Breast epithelium (tissue), 4 donors: ENCODE data around the gene TMEM91. TPM values are rescaled to one million over a fixed set of nuclear protein-coding genes. Genes with fewer than 3 reads are reported as not detected.

ENCODE experiments used
- DNase-seq, 2 donors: peaks; one replicate each; pipeline ENCODE4 v3.0.0-alpha.2; 2019; ENCODE audit warnings: low spot score in 2 of 2
- H3K27ac ChIP-seq, 2 donors: fragments of 200-600 bp; sonication (generic) in 1 of 2; one replicate each; pipeline ENCODE4 v1.5.1; 2016 to 2019; ENCODE audit warnings: mild to moderate bottlenecking in 1 of 2
- H3K27me3 ChIP-seq, 2 donors: fragments of 200-600 bp; sonication (generic) in 1 of 2; one replicate each; pipeline versions ENCODE4 v1.5.1 to v1.6.0; 2017 to 2019; ENCODE audit warnings: control low read depth in 1 of 2, mild to moderate bottlenecking in 1 of 2
- H3K36me3 ChIP-seq: fragments of 200-600 bp; one replicate; pipeline ENCODE4 v1.5.1; 2019
- H3K4me1 ChIP-seq, 2 donors: fragments of 200-600 bp; sonication (generic); one replicate each; pipeline ENCODE4 v1.5.1; 2016 to 2019; ENCODE audit warnings: control low read depth in 1 of 2
- H3K4me3 ChIP-seq, 3 donors: fragments of 200-600 bp; sonication (generic); 1 replicate in 2 of 3; 2 replicates in 1 of 3; pipeline ENCODE4 v1.5.1; 2016 to 2019; ENCODE audit warnings: mild to moderate bottlenecking in 3 of 3, moderate library complexity in 2 of 3
- H3K9me3 ChIP-seq, 2 donors: fragments of 200-600 bp; sonication (generic) in 1 of 2; one replicate each; pipeline ENCODE4 v1.5.1; 2016 to 2019; ENCODE audit warnings: control low read depth in 1 of 2
- POLR2A ChIP-seq: fragments of 450-650 bp; IDR thresholded peaks from one replicate; pipeline ENCODE4 v1.6.1; 2016; ENCODE audit warnings: antibody characterized with exemption, mild to moderate bottlenecking, moderate library complexity
- POLR2AphosphoS5 ChIP-seq, 3 donors: sonication (generic); formaldehyde crosslinking; IDR thresholded peaks; one replicate each; pipeline ENCODE4 v1.6.1; 2017; ENCODE audit warnings: antibody characterized with exemption in 3 of 3
- intact Hi-C: fragments of 100-400 bp; cut with DNase I; formaldehyde crosslinking; loops from one replicate; pipeline ENCODE4 v1.15.1; 2023; ENCODE audit warnings: low total_unique reads
- total RNA-seq, 3 donors: library from RNA; depleted of rRNA; stranded (reverse); fragments of >200 nt; gene quantifications; one replicate each; pipeline ENCODE4 v1.1.0, GENCODE V29; 2016
- TF ChIP-seq, protein P1 (sequence below), 3 donors: fragments of 450-650 bp; IDR thresholded peaks; one replicate each; pipeline ENCODE4 v1.5.1; 2016 to 2017; ENCODE audit warnings: antibody characterized with exemption in 3 of 3, mild to moderate bottlenecking in 3 of 3, moderate library complexity in 3 of 3

Gene TMEM91
- total RNA-seq, 3 donors from 2014 or later = 15.7 to 29.2 (median 17.0) TPM

DNA sequence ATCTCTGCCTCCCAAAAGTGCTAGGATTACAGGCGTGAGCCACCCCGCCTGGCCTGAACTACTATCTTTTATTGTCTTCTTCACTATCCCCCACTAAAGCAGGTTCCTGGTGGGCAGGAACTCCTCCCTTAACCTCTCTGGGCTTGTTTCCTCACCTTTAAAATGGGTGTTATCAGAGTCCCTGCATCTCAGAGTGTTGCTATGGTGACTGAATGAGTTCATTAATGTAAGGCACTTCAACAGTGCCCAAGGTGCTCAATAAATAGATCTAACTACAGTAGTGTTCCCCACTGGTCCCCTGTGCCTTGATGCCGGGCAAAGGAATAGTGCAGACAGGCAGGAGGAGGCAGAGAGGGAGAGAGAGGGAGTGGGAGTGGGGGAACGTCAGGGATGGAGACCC, 45.9 kb upstream of the TMEM91 start:
- H3K27ac ChIP-seq = no peak overlapping the region
- no peak for TF ChIP-seq POLR2A
- TF ChIP-seq, protein P1, sequence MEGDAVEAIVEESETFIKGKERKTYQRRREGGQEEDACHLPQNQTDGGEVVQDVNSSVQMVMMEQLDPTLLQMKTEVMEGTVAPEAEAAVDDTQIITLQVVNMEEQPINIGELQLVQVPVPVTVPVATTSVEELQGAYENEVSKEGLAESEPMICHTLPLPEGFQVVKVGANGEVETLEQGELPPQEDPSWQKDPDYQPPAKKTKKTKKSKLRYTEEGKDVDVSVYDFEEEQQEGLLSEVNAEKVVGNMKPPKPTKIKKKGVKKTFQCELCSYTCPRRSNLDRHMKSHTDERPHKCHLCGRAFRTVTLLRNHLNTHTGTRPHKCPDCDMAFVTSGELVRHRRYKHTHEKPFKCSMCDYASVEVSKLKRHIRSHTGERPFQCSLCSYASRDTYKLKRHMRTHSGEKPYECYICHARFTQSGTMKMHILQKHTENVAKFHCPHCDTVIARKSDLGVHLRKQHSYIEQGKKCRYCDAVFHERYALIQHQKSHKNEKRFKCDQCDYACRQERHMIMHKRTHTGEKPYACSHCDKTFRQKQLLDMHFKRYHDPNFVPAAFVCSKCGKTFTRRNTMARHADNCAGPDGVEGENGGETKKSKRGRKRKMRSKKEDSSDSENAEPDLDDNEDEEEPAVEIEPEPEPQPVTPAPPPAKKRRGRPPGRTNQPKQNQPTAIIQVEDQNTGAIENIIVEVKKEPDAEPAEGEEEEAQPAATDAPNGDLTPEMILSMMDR (IDR thresholded peaks at IDR 0.05) = no peak
- TF ChIP-seq POLR2AphosphoS5 (IDR thresholded peaks at IDR 0.05) = no peak
- intact Hi-C loops = no loop called here
- DNase-seq = no peak
- no peaks in the 10 kb centered on the region for H3K27me3 ChIP-seq
- H3K4me3 ChIP-seq = no peak overlapping the region
- no peaks in the 10 kb centered on the region for H3K36me3 ChIP-seq
- no peaks in the 10 kb centered on the region for H3K9me3 ChIP-seq
- peaks cover 7 to 10% of the 10 kb centered on the region in 2 donors for H3K4me1 ChIP-seq

DNA sequence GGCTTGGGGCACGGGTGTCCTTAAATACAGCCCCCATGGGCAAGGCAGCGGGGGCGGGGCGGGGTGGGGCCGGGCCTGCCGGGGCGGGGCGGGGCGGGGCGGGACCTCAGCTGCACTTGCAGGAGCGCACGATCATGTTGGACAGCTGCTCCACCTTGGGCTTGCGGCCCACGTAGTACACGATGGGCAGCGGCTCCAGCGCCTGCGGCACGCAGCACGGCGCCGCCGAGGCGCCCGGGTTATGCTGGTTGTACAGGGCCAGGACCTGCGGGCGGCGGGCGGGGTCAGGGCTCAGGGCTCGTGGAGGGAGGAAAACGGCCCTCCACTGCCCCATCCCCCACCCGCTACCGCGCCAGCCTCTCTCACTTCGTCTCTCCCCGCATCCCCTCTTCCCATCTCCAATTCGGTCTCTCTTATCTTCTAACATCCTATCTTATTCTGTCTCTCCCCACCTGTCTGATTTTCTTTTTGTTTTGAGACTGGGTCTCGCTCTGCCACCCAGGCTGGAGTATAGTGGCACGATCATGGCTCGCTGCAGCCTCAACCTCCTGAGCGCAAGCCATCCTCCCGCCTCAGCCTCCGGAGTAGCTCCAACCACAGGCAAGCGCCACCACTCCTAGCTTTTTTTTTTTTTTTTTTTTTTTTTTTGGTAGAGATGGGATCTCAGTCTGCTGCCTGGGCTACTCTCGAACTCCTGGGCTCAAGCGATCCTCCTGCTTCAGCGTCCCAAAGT, 45.2 kb upstream of the TMEM91 start:
- no peaks in the 10 kb centered on the region for H3K36me3 ChIP-seq
- intact Hi-C loops = no loop called here
- H3K4me3 ChIP-seq = no peak overlapping the region
- no peak overlapping the region for H3K27ac ChIP-seq
- TF ChIP-seq POLR2A (no peak), POLR2AphosphoS5 (IDR thresholded peaks at IDR 0.05) (no peak)
- TF ChIP-seq, protein P1 (IDR thresholded peaks at IDR 0.05) = no peak
- no peaks in the 10 kb centered on the region for H3K9me3 ChIP-seq
- DNase-seq = no peak
- H3K4me1 ChIP-seq = peaks cover under 1 to 10% of the 10 kb centered on the region in 2 donors
- no peaks in the 10 kb centered on the region for H3K27me3 ChIP-seq

DNA sequence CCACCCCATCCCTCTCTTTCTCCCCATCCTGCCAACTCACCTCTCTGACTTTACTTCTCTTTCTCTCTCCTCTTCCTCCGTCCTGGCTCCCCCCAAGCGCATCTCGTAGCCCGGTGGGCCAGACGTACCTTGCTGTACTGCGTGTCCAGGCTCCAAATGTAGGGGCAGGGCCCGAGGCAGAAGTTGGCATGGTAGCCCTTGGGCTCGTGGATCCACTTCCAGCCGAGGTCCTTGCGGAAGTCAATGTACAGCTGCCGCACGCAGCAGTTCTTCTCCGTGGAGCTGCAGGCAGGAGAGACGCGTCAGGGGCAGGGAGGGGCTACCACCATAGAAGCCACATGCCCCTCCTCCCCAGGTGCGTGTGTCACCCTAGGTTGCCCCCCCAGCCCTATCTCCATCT, 44.3 kb upstream of the TMEM91 start:
- H3K27ac ChIP-seq = no peak overlapping the region
- intact Hi-C loops = no loop called here
- no peaks in the 10 kb centered on the region for H3K9me3 ChIP-seq
- DNase-seq = no peak
- no peak overlapping the region for H3K4me3 ChIP-seq
- no peaks in the 10 kb centered on the region for H3K36me3 ChIP-seq
- no peaks in the 10 kb centered on the region for H3K27me3 ChIP-seq
- no peak for TF ChIP-seq POLR2AphosphoS5 (IDR thresholded peaks at IDR 0.05)
- TF ChIP-seq, protein P1 (IDR thresholded peaks at IDR 0.05) = no peak
- H3K4me1 ChIP-seq = peaks cover 0 to 5% of the 10 kb centered on the region in 2 donors

DNA sequence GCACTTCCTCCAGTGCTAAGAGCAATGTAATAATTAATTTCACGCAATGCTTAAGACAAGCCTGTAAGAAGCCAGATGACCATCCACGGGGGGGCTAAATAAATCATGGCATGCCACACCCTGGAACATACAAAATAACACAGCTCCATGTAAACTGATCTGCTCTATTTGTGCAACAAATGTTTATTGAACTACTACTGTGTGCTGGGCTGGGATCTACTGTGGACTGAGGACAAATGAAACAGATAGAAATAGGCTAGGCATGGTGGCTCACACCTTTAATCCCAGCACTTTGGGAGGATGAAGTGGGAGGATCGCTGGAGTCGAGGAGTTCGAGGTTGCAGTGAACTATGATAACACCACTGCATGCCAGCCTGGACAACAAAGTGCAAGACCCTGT, 43.9 kb upstream of the TMEM91 start:
- no peaks in the 10 kb centered on the region for H3K27me3 ChIP-seq
- H3K4me3 ChIP-seq = no peak overlapping the region
- no peaks in the 10 kb centered on the region for H3K9me3 ChIP-seq
- intact Hi-C loops = no loop called here
- H3K27ac ChIP-seq = no peak overlapping the region
- no peak for DNase-seq
- H3K4me1 ChIP-seq = peaks cover 0 to under 1% of the 10 kb centered on the region in 2 donors
- TF ChIP-seq, protein P1 (IDR thresholded peaks at IDR 0.05) = no peak
- TF ChIP-seq POLR2AphosphoS5 (IDR thresholded peaks at IDR 0.05) (no peak), POLR2A (no peak)
- H3K36me3 ChIP-seq = no peaks in the 10 kb centered on the region

DNA sequence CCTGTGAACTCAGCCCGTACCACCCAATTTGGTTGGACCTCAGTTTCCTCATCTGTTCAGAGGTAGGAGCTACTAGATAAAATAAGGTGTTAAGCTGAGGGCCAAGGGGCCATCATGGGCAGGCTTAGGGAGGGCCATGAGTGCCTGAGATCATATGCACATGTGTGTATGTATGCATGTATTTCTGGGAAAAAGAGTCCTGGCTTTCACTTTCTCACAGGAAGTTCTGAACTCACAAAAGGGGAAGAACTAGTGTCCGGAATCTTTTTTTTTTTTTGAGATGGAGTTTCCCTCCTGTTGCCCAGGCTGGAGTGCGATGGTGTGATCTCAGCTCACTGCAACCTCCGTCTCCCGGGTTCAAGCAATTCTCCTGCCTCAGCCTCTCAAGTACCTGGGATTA, 41.5 kb upstream of the TMEM91 start:
- no peaks in the 10 kb centered on the region for H3K27me3 ChIP-seq
- H3K4me1 ChIP-seq = no peaks in the 10 kb centered on the region
- DNase-seq = no peak
- intact Hi-C loops = no loop called here
- no peak overlapping the region for H3K27ac ChIP-seq
- TF ChIP-seq, protein P1 (IDR thresholded peaks at IDR 0.05) = no peak
- H3K36me3 ChIP-seq = no peaks in the 10 kb centered on the region
- no peak overlapping the region for H3K4me3 ChIP-seq
- no peaks in the 10 kb centered on the region for H3K9me3 ChIP-seq
